HG03520 (cell line): ENCODE data around the gene GPLD1.
"Not testable (repeated sequence)": the region's sequence is repeated elsewhere in the genome, so short reads cannot be mapped to it uniquely, and the experiment has no call there.

Experiments used
- ATAC-seq: cut with Tn5 transposase; IDR thresholded peaks from one replicate; pipeline ENCODE4 v1.9.1; 2021; ENCODE audit warnings: mild to moderate bottlenecking, moderate library complexity; ENCODE audit not compliant: unreplicated experiment

GPLD1 gene

GRCh38 chr6:24384369-24385130 lies 104.8 kb downstream of the GPLD1 start:
- ATAC-seq: not testable (repeated sequence)

GRCh38 chr6:24382891-24383494 lies 106.4 kb downstream of the GPLD1 start:
- not testable (repeated sequence) for ATAC-seq

GRCh38 chr6:24382220-24382540 lies 107.2 kb downstream of the GPLD1 start:
- ATAC-seq: no peak

GRCh38 chr6:24381476-24382219 lies 107.7 kb downstream of the GPLD1 start:
- ATAC-seq: no peak

- no peak for ATAC-seq
Measured at GRCh38 chr6:24378473-24379097, 110.8 kb downstream of the GPLD1 start.
